Keratinocyte (primary cell): ENCODE results near the gene ABTB1. TPM values are rescaled to one million over a fixed set of nuclear protein-coding genes. Genes with fewer than 3 reads are reported as not detected.

Experiments used
- DNase-seq: peaks from one replicate; pipeline ENCODE4 v3.0.0-alpha.2; 2011; ENCODE audit warnings: low read depth, missing footprints, low spot score
- FAIRE-seq: peaks from 2 replicates; lab custom pipeline; 2011; peaks lifted over from hg19 to GRCh38; lab: Jason Lieb, UNC
- H2AFZ ChIP-seq: 2 replicates; pipeline ENCODE4 v1.6.0; 2012; ENCODE audit warnings: low read length, control low read depth, inconsistent platforms; ENCODE audit not compliant: control insufficient read depth
- H3K27ac ChIP-seq: 2 replicates; pipeline ENCODE4 v1.5.1; 2011; ENCODE audit warnings: low read length; ENCODE audit not compliant: control insufficient read depth, insufficient read depth
- H3K27me3 ChIP-seq: 3 replicates; pipeline ENCODE4 v1.6.0; 2011; ENCODE audit warnings: low read length; ENCODE audit not compliant: control insufficient read depth, insufficient read depth; ENCODE audit errors: extremely low read depth
- H3K36me3 ChIP-seq, 2 experiments: 2 replicates in 1 of 2; 3 replicates in 1 of 2; pipeline ENCODE4 v1.5.1; 2011; ENCODE audit warnings: low read length in 2 of 2, mild to moderate bottlenecking in 1 of 2; ENCODE audit not compliant: control insufficient read depth in 2 of 2, insufficient read depth in 2 of 2; ENCODE audit errors: extremely low read depth in 1 of 2
- H3K4me1 ChIP-seq: 3 replicates; pipeline ENCODE4 v1.5.1; 2011; ENCODE audit warnings: low read length; ENCODE audit not compliant: control insufficient read depth, insufficient read depth; ENCODE audit errors: extremely low read depth
- H3K4me2 ChIP-seq: 3 replicates; pipeline ENCODE4 v1.6.0; 2011; ENCODE audit warnings: low read depth, low read length; ENCODE audit not compliant: control insufficient read depth, insufficient read depth; ENCODE audit errors: extremely low read depth
- H3K4me3 ChIP-seq, 3 experiments: fragments of 200-600 bp in 1 of 3; sonication (generic) in 1 of 3; 2 replicates in 2 of 3; 3 replicates in 1 of 3; pipeline ENCODE4 v1.5.1; 2011 to 2016; ENCODE audit warnings: low read length in 3 of 3, mild to moderate bottlenecking in 3 of 3, control low read depth in 2 of 3, inconsistent platforms in 1 of 3, low read depth in 1 of 3, mixed read lengths in 1 of 3, mixed run types in 1 of 3, moderate library complexity in 1 of 3; ENCODE audit not compliant: control insufficient read depth in 2 of 3, insufficient read depth in 2 of 3; ENCODE audit errors: extremely low read depth in 1 of 3
- H3K79me2 ChIP-seq: 2 replicates; pipeline ENCODE4 v1.6.0; 2012; ENCODE audit warnings: low read length; ENCODE audit not compliant: control insufficient read depth, insufficient read depth
- H3K9ac ChIP-seq: 3 replicates; pipeline ENCODE4 v1.6.0; 2011; ENCODE audit warnings: low read length; ENCODE audit not compliant: control insufficient read depth, insufficient read depth; ENCODE audit errors: extremely low read depth
- H3K9me1 ChIP-seq: 3 replicates; pipeline ENCODE4 v1.6.0; 2011; ENCODE audit warnings: low read length; ENCODE audit not compliant: control insufficient read depth, insufficient read depth; ENCODE audit errors: extremely low read depth
- H3K9me3 ChIP-seq: 2 replicates; pipeline ENCODE4 v1.5.1; 2012; ENCODE audit warnings: low read depth, low read length; ENCODE audit not compliant: control insufficient read depth
- H4K20me1 ChIP-seq: 3 replicates; pipeline ENCODE4 v1.6.0; 2011; ENCODE audit warnings: low read length; ENCODE audit not compliant: control insufficient read depth, insufficient read depth; ENCODE audit errors: extremely low read depth
- EZH2 ChIP-seq: IDR thresholded peaks from one replicate; pipeline ENCODE4 v1.6.1; 2012; ENCODE audit warnings: inconsistent platforms, mild to moderate bottlenecking, low read length, moderate library complexity
- dilution Hi-C: fragments of 300-500 bp; cut with MboI; formaldehyde crosslinking; loops from one replicate; pipeline ENCODE4 v1.7.0; 2020; ENCODE audit warnings: low sequenced_read_pairs; ENCODE audit not compliant: extremely low pct_ligation_motif_present
- polyA plus RNA-seq, 5 experiments: library from polyadenylated mRNA; depleted of rRNA in 3 of 5; stranded (reverse) in 3 of 5; stranded (forward) in 1 of 5; unstranded in 1 of 5; fragments of >200 nt; gene quantifications; 1 replicate in 1 of 5; 2 replicates in 3 of 5; 3 replicates in 1 of 5; pipeline versions ENCODE4 v1.2.1 to v1.2.3, GENCODE V29; 2011 to 2012; ENCODE audit warnings: missing spikeins in 2 of 5, low read depth in 1 of 5, low replicate concordance in 1 of 5
- TF ChIP-seq, protein P1 (sequence below), 3 experiments: IDR thresholded peaks in 1 of 3; conservative IDR thresholded peaks in 1 of 3; optimal IDR thresholded peaks in 1 of 3; 2 replicates in 2 of 3; 3 replicates in 1 of 3; pipeline versions ENCODE3 to v1.5.1; 2011; ENCODE audit warnings: low read length in 3 of 3, mild to moderate bottlenecking in 3 of 3, moderate library complexity in 2 of 3, control low read depth in 1 of 3, inconsistent platforms in 1 of 3; ENCODE audit not compliant: insufficient read depth in 2 of 3; ENCODE audit errors: extremely low read depth in 1 of 3

The ABTB1 gene
- polyA plus RNA-seq, 1 donor (not counting 4 experiments of a cell fraction or from before 2014, with no cell fraction given) = 11.6 TPM

- H3K27ac ChIP-seq = no peak overlapping the region
- dilution Hi-C loops = no loop called here
- no peak overlapping the region for H3K9ac ChIP-seq
- DNase-seq = no peak
- no peaks in the 10 kb centered on the region for H3K9me3 ChIP-seq
- H3K4me1 ChIP-seq = no peaks in the 10 kb centered on the region
- TF ChIP-seq, protein P1, sequence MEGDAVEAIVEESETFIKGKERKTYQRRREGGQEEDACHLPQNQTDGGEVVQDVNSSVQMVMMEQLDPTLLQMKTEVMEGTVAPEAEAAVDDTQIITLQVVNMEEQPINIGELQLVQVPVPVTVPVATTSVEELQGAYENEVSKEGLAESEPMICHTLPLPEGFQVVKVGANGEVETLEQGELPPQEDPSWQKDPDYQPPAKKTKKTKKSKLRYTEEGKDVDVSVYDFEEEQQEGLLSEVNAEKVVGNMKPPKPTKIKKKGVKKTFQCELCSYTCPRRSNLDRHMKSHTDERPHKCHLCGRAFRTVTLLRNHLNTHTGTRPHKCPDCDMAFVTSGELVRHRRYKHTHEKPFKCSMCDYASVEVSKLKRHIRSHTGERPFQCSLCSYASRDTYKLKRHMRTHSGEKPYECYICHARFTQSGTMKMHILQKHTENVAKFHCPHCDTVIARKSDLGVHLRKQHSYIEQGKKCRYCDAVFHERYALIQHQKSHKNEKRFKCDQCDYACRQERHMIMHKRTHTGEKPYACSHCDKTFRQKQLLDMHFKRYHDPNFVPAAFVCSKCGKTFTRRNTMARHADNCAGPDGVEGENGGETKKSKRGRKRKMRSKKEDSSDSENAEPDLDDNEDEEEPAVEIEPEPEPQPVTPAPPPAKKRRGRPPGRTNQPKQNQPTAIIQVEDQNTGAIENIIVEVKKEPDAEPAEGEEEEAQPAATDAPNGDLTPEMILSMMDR (optimal IDR thresholded peaks at IDR 0.05 in 1 of 3, IDR thresholded peaks at IDR 0.05 in 1 of 3, conservative IDR thresholded peaks at IDR 0.05 in 1 of 3; ENCODE audit: extremely low read depth in 1 of 3, insufficient read depth in 2 of 3, low read length in 3 of 3) = no peak
- H3K27me3 ChIP-seq = no peaks in the 10 kb centered on the region
- H3K9me1 ChIP-seq = no peaks in the 10 kb centered on the region
- H3K36me3 ChIP-seq = no peaks in the 10 kb centered on the region
- H2AFZ ChIP-seq = no peak overlapping the region
- no peak for FAIRE-seq
- no peaks in the 10 kb centered on the region for H3K79me2 ChIP-seq
- no peak overlapping the region for H3K4me2 ChIP-seq
- no peak overlapping the region for H3K4me3 ChIP-seq
- no peaks in the 10 kb centered on the region for H4K20me1 ChIP-seq
These were observed 12.0 kb upstream of the ABTB1 start for GRCh38 chr3:127660621-127661251.

- H4K20me1 ChIP-seq = no peaks in the 10 kb centered on the region
- H3K79me2 ChIP-seq = no peaks in the 10 kb centered on the region
- FAIRE-seq (no peak), DNase-seq (no peak)
- H3K4me2 ChIP-seq = no peak overlapping the region
- H3K27ac ChIP-seq = no peak overlapping the region
- no peak overlapping the region for H3K4me3 ChIP-seq
- H3K9me3 ChIP-seq = no peaks in the 10 kb centered on the region
- no peak overlapping the region for H3K9ac ChIP-seq
- H3K4me1 ChIP-seq = no peaks in the 10 kb centered on the region
- TF ChIP-seq, protein P1 (optimal IDR thresholded peaks at IDR 0.05 in 1 of 3, IDR thresholded peaks at IDR 0.05 in 1 of 3, conservative IDR thresholded peaks at IDR 0.05 in 1 of 3; ENCODE audit: extremely low read depth in 1 of 3, insufficient read depth in 2 of 3, low read length in 3 of 3) = no peak
- TF ChIP-seq EZH2 = no peak
- no peak overlapping the region for H2AFZ ChIP-seq
- H3K27me3 ChIP-seq = no peaks in the 10 kb centered on the region
- H3K36me3 ChIP-seq = no peaks in the 10 kb centered on the region
- H3K9me1 ChIP-seq = no peaks in the 10 kb centered on the region
- dilution Hi-C loops = no loop called here
These were observed 11.2 kb upstream of the ABTB1 start for GRCh38 chr3:127661600-127661999.
